ENCODE results near the gene MYEOV. TPM values are rescaled to one million over a fixed set of nuclear protein-coding genes. Genes with fewer than 3 reads are reported as not detected.

MYEOV gene
- total RNA-seq, 1 experiment from 2014 or later: not detected

DNA sequence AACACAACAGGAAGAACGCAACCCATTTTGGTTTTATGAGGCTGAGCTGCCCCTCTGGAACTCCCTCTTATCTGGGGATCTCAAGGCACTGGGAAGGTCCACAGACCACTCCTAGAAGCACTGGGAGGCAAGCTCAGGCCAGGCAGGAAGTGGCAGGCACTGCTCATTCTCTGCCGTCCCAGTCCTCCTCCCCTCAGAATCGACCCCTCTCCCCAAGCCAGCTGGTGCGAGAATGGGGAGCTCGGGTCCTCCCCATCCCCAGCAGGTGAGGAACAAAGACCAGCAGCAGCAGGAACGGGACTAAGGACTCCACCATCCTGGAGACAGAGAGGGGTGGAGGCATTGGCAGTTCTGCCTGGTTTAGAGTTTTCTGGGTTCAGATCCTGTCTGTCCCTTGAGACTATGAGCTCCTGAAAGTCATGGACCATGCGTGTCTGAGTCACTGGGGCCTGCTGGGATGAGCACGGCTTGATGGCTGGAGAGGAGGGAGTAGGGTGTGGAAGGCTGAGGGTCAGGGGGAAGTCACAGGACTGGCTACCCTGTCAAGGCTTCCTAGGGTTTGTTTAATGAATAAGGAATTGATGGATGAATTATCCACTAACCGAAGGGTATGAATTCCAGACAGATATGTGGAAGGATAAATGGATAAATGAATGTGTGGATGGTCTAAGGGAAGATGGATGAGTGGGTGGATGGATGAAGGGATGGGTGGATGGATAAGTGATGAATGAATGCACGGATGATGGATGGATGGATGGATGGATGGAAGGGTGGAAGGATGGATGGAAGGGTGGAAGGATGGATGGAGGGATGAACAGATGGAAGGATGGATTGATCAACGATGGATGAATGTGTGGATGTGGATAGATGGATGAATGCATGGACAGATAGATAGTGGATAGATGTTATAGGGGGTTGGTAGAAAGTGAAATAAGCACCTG lies 6.4 kb downstream of the MYEOV start:
- intact Hi-C loops (cut with micrococcal nuclease): no loop called here

DNA sequence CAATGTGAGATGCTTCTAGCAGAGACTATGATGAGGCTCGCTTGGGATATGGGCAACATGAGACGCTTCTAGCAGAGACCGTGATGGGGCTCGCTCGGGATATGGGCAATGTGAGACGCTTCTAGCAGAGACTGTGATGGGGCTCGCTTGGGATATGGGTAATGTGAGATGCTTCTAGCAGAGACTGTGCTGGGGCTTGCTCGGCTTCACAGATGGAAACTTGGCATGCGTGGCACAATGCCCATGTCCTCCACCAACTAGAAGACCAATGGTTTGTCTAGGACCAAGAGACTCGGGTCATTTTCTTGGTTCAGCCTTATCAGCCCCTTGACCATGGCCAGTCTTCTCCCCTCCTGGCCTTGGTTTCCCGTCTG lies 7.1 kb downstream of the MYEOV start:
- peaks cover 7% of the 10 kb centered on the region for H3K9me3 Mint-ChIP-seq (ENCODE audit: unreplicated experiment)
- no peak for DNase-seq (ENCODE audit: unreplicated experiment)
- TF ChIP-seq, protein P1, sequence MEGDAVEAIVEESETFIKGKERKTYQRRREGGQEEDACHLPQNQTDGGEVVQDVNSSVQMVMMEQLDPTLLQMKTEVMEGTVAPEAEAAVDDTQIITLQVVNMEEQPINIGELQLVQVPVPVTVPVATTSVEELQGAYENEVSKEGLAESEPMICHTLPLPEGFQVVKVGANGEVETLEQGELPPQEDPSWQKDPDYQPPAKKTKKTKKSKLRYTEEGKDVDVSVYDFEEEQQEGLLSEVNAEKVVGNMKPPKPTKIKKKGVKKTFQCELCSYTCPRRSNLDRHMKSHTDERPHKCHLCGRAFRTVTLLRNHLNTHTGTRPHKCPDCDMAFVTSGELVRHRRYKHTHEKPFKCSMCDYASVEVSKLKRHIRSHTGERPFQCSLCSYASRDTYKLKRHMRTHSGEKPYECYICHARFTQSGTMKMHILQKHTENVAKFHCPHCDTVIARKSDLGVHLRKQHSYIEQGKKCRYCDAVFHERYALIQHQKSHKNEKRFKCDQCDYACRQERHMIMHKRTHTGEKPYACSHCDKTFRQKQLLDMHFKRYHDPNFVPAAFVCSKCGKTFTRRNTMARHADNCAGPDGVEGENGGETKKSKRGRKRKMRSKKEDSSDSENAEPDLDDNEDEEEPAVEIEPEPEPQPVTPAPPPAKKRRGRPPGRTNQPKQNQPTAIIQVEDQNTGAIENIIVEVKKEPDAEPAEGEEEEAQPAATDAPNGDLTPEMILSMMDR (IDR thresholded peaks at IDR 0.05; ENCODE audit: unreplicated experiment): no peak

More for the DNA sequence above, 6.4 kb downstream of the MYEOV start:
- no peaks in the 10 kb centered on the region for H3K36me3 Mint-ChIP-seq (ENCODE audit: insufficient read depth, unreplicated experiment)
- H3K4me1 Mint-ChIP-seq (ENCODE audit: insufficient read depth, unreplicated experiment): peaks cover 66% of the 10 kb centered on the region
- ChIA-PET CTCF (interaction anchor here (0.8 kb wide), 1 partner anchor 349 kb away, joined by 3 read pairs; no protein-coding TSS in a partner anchor), POLR2A (no interaction called here)
- no TSS peak for BruUV-seq (replicated peaks)
- no peak for DNase-seq (ENCODE audit: unreplicated experiment)
- no peaks in the 10 kb centered on the region for H3K27me3 Mint-ChIP-seq (ENCODE audit: insufficient read depth, unreplicated experiment)
- TF ChIP-seq, protein P1 (IDR thresholded peaks at IDR 0.05; ENCODE audit: unreplicated experiment): no peak
- H3K4me3 Mint-ChIP-seq (ENCODE audit: unreplicated experiment): no peak overlapping the region
- H3K27ac Mint-ChIP-seq (ENCODE audit: low read depth, unreplicated experiment): peak overlapping the region; percentile 5
- H3K9me3 Mint-ChIP-seq (ENCODE audit: unreplicated experiment): peaks cover 7% of the 10 kb centered on the region

DNA sequence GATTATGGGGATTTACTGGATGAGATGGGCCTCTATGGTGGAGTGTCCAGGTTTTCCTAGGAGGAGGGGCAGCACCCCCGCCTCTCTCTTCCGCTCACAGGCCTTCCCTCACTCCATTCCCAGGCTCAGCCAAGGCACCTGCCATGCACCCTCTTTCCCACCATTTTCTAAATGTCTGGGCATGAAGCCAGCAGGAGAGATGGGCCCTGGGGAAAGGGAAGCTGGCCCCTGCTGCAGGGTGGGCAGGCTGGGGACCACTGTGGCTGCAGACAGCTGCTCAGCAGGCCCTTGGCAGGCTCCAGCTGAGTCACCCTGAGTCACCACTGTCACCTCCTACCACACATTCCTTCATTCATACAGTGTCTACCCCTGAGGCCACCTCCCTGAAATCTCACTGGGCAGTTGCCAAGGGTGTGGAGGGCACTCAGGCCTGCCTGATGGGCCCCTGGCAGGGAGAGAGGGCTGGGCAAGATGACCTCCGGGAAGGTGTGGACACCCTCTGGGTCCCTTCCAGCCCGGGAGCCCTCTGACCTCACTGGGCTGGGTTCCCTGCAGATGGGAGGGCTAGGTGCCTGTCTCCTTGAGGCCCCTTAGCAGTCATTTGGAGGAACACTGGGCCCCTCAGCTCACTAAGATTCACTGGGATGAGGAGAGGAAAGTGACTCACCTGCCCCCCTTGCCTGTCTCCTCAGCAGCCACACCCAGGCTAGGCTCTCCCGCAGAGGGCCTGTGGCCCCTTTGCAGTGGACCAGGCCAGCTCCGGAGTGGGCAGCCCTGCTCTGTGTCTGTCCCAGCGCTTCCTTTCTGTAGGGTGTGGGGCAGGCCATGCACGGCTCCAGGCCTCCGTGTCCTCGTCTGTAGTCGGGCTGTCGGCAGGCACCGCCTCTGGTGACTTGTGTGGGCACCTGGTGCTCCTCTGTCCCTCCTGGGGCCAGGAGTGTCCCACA lies 7.8 kb downstream of the MYEOV start:
- BruUV-seq (replicated peaks): no TSS peak
- Mint-ChIP-seq H3K36me3 (ENCODE audit: insufficient read depth, unreplicated experiment) (no peaks in the 10 kb centered on the region), H3K27ac (ENCODE audit: low read depth, unreplicated experiment) (peak overlapping the region; percentile 17), H3K27me3 (ENCODE audit: insufficient read depth, unreplicated experiment) (no peaks in the 10 kb centered on the region), H3K4me1 (ENCODE audit: insufficient read depth, unreplicated experiment) (peaks cover 57% of the 10 kb centered on the region), H3K9me3 (ENCODE audit: unreplicated experiment) (peaks cover 7% of the 10 kb centered on the region), H3K4me3 (ENCODE audit: unreplicated experiment) (no peak overlapping the region)
- TF ChIP-seq, protein P1 (IDR thresholded peaks at IDR 0.05; ENCODE audit: unreplicated experiment): no peak
- intact Hi-C loops (cut with micrococcal nuclease): no loop called here
- ChIA-PET POLR2A (interaction anchor here (0.6 to 1.1 kb wide), 3 partner anchors 20 to 554 kb away, joined by 3 read pairs; no protein-coding TSS in a partner anchor), CTCF (no interaction called here)
- peak; percentile 96 for DNase-seq (ENCODE audit: unreplicated experiment)

More for the DNA sequence above, 7.1 kb downstream of the MYEOV start:
- ChIA-PET POLR2A (no interaction called here), CTCF (no interaction called here)
- intact Hi-C loops (cut with micrococcal nuclease): no loop called here
- no peaks in the 10 kb centered on the region for H3K27me3 Mint-ChIP-seq (ENCODE audit: insufficient read depth, unreplicated experiment)
- no peaks in the 10 kb centered on the region for H3K36me3 Mint-ChIP-seq (ENCODE audit: insufficient read depth, unreplicated experiment)
- H3K27ac Mint-ChIP-seq (ENCODE audit: low read depth, unreplicated experiment): no peak overlapping the region
- BruUV-seq (replicated peaks): no TSS peak
- no peak overlapping the region for H3K4me3 Mint-ChIP-seq (ENCODE audit: unreplicated experiment)
- peaks cover 64% of the 10 kb centered on the region for H3K4me1 Mint-ChIP-seq (ENCODE audit: insufficient read depth, unreplicated experiment)
